GM21515 (cell line): ENCODE results near the gene DTHD1.

Source experiments
- ATAC-seq: cut with Tn5 transposase; IDR thresholded peaks from one replicate; pipeline ENCODE4 v1.9.1; 2021; ENCODE audit not compliant: unreplicated experiment

DTHD1 gene

DNA sequence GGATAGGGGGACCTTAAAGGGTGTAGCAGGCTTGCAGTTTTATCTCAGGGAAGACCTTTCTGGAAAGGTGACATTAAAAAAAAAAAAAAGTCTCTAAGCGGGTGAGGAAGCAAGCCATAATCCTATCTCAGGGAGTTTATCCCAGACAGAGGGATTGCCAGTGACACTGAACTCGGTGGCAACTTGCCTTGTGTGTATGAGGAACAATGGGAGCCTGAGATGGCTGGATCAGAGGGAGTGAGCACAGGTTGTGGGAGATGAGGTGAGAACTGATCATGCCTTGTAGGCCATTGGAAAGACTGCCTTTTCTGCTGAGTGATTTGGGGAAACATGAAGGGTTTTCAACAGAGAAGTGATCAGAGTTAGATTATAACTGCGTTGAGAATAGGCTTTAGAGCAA lies 31.1 kb downstream of the DTHD1 start:
- ATAC-seq, result no peak

DNA sequence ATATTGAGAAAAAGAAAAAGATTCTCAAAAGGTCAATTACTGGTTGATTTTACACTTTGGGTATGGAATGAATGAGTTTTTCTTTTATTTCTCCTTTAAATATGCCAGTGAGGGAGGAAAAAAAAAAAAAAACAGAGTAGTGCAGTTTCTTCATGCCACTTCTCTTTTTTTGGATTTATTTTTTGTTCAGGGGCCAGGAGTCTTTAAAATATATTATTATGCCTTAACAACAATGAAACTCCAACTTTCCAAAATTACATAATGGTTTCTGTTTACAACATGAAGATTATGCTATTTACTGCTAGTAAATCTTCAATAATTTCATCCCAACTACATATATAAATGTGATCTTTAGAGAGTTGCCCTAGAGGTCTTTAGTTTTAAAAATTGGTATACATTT lies 31.9 kb downstream of the DTHD1 start:
- no peak for ATAC-seq

DNA sequence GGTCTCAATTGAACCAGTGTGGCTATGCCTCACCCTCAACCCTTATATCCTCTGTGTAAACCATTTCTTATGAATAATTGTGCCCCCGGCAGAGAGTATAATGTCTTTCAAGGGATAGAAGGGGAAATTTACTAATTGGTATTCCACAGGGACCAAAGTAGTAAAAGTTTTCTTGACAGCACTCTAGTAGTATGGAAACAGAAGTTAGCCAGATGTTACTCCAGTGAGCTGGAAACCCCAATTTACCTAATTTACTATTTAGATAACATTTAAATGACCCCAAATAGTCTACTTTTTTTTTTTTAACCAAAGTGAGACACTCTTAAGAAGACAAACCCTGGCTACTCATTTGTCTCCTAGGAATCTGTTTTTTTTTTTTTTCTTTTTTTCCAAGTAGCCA lies 32.3 kb downstream of the DTHD1 start:
- ATAC-seq, result no peak

DNA sequence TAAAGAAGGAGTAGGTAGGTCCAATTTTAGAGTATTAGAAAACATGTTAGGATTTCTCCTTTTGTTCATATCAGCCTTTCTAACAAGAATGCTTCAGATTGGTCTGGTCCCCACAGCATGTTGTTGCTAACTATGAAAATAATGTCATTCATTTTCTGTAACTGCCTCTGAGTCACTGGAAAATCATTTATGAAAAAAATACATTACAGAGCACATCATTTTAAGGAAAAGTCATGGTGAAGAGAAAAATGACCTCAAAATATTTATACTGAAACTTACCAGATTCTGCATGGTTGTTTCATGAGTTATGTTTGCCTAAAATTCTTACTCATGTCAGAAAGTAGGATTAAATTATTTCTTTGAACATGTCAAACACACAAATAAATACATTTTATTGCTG lies 35.2 kb downstream of the DTHD1 start:
- ATAC-seq, result no peak

DNA sequence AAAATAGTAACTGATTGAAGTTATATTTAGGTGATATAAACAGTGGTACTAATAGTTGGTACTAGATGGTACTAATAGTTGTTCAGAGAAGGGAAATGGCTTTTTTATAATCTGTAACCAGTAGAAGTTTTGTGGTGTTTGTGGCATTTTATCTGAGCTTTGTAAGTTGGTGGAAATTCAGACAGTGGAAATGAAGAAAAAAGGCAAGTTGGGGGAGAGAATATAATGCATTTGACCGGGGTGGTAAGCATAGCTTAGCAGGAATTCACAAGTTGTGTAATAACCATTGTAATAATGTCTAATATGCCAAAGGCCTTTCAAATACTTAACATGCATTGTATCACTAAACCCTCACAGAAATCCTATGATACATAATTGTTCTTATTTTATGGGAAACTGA lies 36.3 kb downstream of the DTHD1 start:
- no peak for ATAC-seq

DNA sequence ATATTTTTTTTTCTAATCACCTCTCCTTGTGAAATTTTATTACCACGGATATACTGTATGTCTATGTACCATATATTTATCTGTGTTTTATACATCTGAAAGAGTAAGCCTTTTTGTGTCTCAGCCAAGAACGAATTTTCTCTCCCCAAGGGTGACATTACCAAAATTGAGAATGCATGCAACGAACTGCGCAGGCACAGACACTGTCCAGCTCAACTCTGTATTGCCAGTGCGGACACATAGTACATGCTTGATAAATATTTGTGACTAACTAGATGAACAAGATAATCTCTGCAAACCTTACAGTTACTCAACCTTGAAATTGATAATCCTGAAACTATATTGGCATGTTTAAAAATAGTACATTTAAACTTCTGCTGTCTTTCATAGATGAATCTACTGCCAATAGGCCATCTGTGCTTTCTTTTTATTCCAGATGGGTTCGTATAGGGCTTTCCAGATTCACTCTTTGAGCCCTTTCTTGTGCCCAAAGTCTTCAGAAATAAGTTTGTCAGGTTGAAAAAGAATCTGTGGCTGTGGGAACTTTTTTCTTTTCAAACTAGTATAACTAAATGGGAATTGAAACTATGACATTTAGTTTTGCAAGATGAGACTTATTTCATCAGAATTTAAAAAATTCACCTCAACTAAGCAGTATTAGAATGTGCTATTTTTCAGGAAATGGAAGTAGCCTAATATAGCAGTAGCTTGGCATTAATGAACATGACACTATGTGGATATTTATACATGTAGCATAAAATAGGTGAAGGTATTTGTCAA lies 38.9 kb downstream of the DTHD1 start:
- ATAC-seq, result no peak

DNA sequence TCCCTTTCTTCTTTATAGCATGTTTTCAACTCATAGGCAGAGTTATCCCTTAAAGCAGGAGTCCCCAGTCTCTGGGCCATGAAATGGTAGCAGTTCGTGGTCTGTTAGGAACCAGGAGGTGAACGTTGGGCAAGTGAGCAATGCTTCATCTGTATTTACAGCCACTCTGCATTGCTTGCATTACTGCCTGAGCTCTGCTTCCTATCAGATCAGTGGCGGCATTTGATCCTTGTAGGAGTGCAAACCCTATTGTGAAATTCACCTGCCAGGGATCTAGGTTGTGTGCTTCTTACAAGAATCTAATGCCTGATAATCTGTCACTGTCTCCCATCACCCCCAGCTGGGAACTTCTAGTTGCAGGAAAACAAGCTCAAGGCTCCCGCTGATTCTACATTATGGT lies 39.8 kb downstream of the DTHD1 start:
- no peak for ATAC-seq

DNA sequence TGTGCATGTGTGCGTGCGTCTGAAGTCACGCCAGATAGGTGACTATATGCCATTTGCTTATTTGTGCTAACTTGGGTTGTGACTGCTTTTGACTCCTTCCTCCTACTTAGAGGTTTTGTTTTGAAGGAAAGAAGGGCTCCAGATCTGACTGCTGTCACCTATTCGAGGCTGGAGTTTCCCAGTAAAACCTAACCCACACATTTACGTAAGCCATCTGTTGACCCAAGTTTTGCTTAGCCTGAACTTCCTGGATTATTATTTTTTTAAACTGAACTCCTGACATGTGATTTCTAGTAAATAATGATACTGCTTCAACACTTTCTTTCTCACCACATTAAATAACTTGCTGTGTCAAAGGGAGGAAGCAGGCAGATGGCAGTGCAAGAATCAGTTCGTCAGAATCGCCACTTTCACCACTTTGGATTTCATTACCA lies 41.5 kb downstream of the DTHD1 start:
- no peak for ATAC-seq

DNA sequence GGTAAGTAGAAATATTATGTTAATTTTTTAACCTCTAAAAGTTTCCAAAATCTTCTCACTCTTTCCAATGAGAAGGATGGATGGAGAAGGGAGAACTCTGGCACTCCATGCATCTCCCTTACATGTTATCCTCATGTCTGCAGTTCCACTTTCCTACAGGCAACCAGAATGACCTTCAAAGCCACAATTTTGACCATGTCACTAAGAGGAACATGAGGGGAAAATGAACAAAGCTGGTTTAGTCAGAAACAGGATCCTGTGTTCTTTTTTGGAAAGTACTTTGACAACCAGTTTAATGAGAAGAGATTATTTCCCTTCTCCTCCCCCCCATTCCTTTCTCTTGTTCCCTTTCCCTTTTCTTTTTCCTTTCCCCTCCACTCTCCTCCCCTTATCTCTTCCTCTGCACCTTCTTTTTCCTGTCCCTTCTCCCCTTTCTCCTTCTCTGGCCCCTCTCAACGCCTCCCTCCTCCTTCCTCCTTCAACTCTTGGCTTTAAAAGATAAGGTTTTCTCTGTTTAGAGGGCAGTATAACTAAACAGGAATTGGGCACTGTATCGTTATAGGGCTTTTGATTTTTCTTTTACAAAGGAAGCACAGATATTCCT lies 42.5 kb downstream of the DTHD1 start:
- ATAC-seq, result no peak

DNA sequence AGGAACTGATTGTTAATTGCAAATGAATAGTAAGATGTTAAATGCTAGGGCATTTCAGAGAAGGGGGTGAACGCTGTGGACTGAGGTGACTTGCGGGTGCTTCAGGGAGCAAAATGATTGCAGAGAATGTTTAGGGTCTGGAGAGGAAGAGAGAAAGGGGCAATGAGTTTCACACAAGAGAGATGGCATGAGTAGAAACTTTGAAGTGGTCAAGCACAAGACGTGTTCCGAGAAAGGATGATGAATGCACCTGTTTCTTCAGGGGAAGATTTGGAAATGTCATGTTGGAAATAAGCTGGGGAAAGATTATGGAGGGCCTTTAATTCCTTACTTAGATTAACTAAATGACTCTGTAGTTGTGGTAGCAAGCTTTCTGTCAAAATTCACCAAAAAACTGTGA lies 43.4 kb downstream of the DTHD1 start:
- no peak for ATAC-seq

DNA sequence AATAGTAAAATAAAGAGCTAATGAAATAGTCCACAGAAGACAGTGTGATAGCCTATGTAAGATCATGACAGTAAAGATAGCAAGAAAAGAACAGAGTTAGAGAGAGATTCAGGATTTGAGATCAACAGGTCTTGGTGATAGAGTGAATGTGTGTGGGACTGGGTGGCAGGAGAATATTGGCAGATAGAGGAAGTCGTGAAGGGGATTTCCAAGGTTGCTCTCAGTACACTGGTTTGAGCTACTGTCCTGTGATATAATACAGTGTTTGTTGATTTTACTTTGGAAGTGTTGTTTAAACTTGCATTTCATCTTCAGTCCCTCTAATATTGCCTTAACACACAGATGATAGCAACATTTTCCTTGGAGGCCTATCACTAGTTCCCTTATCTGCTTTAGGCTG lies 44.1 kb downstream of the DTHD1 start:
- peak; percentile 83 for ATAC-seq

DNA sequence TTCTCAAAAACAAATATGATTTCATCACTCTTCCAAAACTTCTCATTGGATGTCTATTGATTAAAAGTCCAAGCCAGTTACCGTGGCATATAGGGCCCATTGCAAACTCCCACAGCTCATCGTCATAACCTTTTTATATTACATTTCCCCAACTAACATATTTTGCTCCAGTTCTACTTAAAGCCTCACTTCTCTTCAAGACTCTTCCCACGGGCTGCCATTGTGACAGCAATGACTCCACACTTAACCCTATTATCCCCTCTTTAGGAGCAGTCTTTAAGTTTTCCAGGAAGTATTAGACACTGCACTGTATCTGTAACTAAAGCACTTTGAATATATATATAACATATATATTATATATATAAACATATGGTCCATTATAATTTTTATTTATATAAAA lies 44.5 kb downstream of the DTHD1 start:
- no peak for ATAC-seq

DNA sequence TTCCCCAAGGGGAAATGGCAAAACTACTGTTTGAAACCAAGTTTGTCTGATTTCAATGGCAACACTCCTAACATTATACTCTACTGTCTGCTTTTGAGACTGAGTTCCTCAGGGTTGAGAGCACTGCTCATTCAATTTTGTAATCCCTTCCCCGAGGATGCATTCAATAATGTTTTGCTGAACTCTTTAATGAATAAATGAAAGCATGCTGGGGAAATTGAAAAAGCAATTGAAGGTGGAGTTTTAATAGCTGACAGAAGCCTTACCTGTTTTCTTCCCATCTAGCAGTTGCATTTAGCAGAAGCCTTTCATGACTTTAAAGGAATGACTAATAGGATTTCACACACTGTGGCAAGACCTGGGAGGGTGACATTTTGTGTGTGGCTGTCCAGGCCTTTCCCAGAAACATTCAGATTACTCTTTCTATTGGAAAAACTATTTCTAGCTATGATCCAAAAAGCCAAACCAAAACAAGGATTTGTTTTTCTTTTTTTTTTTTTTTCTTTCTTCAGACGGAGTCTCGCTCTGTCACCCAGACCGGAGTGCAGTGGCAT lies 45.1 kb downstream of the DTHD1 start:
- no peak for ATAC-seq

DNA sequence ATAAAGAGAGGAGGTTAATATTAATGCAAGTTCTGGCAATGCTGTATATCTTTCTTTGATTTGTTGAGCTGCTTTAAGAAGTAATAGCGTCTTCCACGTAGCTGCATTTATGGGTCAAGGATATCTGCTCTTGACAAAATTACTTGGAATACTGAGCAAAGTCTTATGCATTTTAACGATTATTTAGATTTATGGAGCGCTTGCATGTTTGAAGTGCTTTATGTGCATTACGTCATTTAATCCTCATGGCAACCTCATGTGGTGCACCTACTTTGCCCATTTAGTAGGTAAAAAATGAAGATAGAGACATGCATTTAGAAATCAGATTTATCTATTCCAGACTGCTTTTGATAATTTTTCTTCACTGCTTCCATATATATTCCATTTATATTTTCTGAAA lies 46.0 kb downstream of the DTHD1 start:
- ATAC-seq, result no peak

DNA sequence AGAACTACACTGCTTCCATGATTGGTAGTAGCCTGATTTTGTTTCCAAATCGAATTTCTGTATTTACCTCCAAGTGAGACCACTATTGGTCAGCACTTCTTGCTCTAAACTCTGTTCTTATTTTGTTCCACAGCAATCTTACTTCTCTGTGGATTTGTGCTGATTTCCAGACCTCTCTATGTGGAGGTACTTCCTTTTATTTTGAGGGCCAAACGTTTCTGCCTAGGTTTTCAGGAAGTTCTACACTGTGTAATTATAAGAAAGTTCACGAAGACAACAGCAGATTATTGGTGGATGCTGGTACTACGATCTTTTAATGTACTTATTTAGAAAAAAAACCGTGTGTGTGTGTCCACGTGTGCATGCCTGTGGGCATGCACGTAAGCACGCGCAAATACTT lies 46.7 kb downstream of the DTHD1 start:
- no peak for ATAC-seq

DNA sequence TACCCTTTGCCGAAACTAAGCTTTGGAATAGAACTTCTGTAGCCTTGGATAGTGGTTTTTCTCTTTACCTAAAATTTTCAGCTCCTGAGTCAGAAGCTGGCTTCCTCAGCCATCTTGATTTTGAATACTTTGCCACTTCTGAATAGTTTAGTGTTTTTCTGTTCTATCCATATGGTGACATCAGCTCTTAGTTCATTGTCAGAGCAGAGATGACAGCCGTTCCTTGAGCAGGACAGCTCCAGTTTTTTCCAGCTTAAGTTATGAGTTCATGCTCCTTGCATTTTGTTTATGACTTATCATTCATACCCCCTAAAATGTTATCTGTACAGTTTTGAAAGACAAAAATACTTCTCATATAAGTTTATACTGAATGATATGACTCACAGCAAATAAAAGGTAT lies 47.8 kb downstream of the DTHD1 start:
- no peak for ATAC-seq

DNA sequence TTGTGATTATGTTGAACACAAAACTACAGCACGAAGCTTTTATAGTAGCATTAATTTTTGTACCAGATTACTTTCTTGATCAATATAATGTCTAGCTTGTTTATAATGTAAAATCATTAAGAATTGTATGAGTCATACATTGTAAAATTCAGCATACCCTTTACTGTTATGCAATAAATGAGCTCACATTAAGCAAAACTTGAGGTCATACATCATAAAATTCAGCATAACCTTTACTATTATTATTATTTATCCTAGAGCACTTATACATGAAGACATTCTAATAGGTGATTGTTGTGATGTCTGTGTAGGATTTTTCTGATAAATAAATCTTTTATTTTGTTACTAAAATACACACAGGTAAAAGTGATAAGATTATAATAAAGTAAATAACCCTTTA lies 49.4 kb downstream of the DTHD1 start:
- ATAC-seq, result no peak

DNA sequence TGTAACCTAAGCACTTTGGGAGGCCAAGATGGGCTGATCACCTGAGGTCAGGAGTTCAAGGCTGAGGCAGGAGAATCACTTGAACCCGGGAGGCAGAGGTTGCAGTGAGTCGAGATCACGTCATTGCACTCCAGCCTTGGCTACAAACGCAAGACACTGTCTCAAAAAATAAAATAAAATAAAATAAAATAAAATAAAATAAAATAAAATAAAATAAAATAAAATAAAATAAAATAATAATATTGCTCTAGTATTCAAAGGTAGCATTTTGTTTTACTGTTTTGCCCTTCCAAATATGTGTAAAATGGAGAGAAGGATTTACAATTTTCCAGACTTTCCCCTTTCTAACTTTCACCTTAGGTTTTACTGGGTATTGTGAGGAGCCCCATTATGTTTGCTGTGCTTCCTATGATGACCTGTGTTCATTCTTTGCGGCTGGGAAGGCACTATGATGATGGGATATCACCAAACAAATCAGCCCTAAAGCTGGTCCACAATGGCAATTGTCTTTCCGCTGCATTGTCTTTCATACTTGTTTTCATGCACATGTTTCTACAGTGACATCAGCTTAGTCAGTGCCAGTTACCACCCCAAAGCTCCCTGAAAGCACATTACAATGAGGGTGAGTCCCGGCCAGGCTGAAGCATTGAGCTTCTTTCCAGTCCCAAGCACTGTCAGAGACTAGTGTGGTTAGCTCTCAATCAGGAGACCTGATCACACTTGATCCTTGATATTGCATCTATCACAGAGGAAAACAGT lies 50.8 kb downstream of the DTHD1 start:
- peak; percentile 86 for ATAC-seq

DNA sequence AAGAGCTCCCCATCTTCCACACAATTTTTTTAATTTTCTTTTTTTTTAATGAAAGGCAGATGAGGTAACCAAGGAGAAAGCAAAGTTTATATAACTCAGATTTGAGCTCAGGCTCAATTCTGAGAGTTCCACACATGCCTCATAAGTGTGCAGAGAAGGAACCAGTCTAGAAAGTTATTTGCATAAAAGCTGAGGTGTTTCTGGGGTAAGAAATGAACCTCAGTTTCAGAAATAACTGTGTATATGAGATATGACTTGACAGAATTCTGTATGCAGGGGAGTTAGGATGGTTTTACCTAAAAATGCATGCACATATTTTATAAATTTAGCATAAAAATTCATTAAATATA lies 51.3 kb downstream of the DTHD1 start:
- ATAC-seq, result peak; percentile 99

DNA sequence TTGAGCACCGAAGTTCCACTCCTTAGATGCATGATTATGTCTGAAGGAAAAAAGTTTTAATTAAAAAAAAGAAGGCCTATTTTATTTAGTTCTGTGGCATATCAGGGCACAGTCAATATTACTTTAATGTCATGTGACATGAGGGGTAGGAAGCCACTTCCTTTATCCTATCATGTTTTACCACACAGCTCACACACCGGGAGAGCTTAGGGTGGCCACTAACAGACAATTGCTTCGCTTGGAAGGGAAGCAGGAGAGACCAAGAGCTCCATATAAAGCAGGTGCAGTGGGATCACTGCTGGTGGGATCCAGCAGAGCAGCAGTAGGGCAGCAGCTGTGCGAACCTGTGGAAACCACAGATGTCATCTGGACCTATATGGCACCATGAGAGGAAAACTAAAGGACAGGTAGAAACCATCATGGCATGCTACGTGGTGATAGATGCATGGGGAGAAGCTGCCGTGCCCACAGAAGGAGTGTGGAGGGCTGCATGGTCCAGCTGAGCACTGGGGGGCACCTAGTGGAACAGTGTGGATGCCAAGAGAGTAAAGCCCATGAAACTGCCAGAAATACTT lies 52.0 kb downstream of the DTHD1 start:
- ATAC-seq, result no peak

DNA sequence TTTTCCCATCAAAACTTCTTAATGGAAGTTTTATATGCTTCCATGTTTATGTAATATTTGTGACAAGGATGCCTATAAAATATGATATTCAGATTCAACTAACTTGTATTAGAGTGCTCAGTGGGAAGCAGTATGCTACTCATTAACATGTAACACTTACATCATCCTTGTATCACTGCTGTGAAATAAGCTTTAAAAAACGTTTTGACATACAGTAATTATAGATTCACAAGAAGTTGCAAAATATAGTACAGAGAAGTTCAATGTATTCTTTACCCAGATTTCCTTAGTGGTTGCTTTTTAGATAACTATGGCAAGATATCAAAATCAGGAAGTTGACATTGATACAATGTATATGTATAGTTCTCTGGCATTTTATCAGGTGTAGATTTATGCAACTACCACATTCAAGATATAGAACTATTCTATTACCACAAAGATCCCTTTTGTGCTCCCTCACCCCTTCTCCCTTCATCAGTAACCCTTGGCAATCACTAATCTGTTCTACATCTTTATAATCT lies 56.3 kb downstream of the DTHD1 start:
- no peak for ATAC-seq
